GM23248 (cell line): ENCODE data around the gene KRTAP2-1.

Experiments
- EZH2 ChIP-seq: fragments of 200-600 bp; sonication (generic); IDR thresholded peaks from 2 replicates; pipeline ENCODE4 v1.6.1; 2018; ENCODE audit warnings: antibody characterized with exemption, mild to moderate bottlenecking; ENCODE audit not compliant: insufficient read depth, poor library complexity, severe bottlenecking
- EZH2phosphoT487 ChIP-seq: fragments of 200-600 bp; sonication (generic); IDR thresholded peaks from 2 replicates; pipeline ENCODE4 v1.6.1; 2018; ENCODE audit warnings: antibody characterized with exemption, moderate library complexity, mild to moderate bottlenecking, low read depth; ENCODE audit not compliant: insufficient read depth

DNA sequence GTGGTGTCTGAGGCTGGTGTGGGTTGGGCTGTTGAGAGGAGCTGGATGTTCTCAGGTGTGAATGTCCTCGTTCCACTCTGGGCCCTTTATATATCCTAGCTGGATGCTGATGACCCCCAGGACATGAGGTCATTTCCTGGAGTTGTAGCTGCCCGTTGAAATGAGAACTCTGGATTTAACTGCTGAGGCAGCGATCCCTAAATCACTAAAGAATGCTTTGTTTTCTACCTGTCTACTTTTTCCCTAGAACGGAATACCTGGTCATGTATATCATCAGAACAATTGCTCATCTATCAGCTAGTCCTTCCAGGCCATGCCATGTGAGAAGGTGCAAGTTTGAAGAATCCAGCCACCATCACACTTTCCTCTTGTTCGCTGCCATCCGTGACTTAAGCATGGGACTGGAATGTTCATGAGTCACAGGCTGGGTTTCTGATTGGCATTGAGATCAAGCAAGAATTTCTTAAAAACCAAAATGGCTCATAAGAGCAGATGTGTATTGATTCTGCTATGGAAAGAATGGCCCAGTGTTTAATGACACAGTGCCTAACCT, 13.0 kb upstream of the KRTAP2-1 start, which contains the start of gene KRTAP2-3:
- TF ChIP-seq EZH2phosphoT487 (no peak), EZH2 (no peak)
